ENCODE measurements around the gene SIX3.

DNA sequence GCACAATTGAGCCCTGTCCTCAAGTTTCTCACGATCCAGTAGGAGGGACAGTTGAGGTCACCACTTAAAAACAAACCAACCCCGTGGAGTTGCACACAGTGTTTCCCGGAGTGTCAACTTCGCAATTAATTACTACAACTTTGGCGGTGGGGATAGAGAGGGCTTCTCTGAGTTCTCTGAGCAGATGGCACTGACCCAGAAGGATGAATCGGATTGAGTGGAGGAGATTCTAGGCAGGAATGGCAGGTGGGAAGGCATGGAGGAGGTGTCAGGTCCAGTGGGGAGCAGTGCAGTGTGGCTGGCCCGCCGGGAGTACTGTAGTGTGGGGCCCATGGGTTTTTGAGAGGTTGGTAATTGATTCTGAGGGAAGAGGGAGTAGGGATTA is 12.0 kb downstream of the SIX3 start:
- TF ChIP-seq, protein P1, sequence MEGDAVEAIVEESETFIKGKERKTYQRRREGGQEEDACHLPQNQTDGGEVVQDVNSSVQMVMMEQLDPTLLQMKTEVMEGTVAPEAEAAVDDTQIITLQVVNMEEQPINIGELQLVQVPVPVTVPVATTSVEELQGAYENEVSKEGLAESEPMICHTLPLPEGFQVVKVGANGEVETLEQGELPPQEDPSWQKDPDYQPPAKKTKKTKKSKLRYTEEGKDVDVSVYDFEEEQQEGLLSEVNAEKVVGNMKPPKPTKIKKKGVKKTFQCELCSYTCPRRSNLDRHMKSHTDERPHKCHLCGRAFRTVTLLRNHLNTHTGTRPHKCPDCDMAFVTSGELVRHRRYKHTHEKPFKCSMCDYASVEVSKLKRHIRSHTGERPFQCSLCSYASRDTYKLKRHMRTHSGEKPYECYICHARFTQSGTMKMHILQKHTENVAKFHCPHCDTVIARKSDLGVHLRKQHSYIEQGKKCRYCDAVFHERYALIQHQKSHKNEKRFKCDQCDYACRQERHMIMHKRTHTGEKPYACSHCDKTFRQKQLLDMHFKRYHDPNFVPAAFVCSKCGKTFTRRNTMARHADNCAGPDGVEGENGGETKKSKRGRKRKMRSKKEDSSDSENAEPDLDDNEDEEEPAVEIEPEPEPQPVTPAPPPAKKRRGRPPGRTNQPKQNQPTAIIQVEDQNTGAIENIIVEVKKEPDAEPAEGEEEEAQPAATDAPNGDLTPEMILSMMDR (IDR thresholded peaks at IDR 0.05 in 4 of 5, conservative IDR thresholded peaks at IDR 0.05 in 1 of 5): no peak
- TF ChIP-seq POLR2A (IDR thresholded peaks at IDR 0.05): no peak
